ENCODE measurements around the gene UBE2E2. TPM values are rescaled to one million over a fixed set of nuclear protein-coding genes. Genes with fewer than 3 reads are reported as not detected.

The UBE2E2 gene
- total RNA-seq, 1 donor from 2014 or later = 55.8 TPM

DNA sequence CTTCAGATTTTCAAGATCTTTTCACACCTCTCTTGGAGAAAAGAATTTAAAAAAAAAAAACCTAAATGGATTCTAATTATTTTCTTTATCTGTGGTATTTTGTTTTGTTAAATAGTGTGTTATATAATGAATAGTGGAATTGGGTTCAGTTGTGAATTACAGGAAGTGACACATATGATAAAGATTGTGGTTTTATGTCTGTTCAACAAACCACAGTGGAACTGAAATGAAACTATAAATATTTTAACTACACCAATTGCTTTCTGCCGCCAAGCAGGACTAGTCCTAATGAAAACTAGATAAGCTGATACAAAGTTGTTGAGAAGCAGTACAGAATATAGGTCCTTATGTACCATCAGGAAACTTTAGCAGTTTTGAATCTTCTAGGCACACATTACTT lies 121.6 kb downstream of the UBE2E2 start:
- no peak for DNase-seq (ENCODE audit: extremely low spot score, unreplicated experiment)
- no peaks in the 10 kb centered on the region for H3K9me3 Mint-ChIP-seq
- no peaks in the 10 kb centered on the region for H3K36me3 Mint-ChIP-seq
- no peaks in the 10 kb centered on the region for H3K27me3 Mint-ChIP-seq
- H3K27ac Mint-ChIP-seq = no peak overlapping the region
- no peaks in the 10 kb centered on the region for H3K4me1 Mint-ChIP-seq (ENCODE audit: unreplicated experiment)
- H3K4me3 Mint-ChIP-seq = no peak overlapping the region
- TF ChIP-seq, protein P1, sequence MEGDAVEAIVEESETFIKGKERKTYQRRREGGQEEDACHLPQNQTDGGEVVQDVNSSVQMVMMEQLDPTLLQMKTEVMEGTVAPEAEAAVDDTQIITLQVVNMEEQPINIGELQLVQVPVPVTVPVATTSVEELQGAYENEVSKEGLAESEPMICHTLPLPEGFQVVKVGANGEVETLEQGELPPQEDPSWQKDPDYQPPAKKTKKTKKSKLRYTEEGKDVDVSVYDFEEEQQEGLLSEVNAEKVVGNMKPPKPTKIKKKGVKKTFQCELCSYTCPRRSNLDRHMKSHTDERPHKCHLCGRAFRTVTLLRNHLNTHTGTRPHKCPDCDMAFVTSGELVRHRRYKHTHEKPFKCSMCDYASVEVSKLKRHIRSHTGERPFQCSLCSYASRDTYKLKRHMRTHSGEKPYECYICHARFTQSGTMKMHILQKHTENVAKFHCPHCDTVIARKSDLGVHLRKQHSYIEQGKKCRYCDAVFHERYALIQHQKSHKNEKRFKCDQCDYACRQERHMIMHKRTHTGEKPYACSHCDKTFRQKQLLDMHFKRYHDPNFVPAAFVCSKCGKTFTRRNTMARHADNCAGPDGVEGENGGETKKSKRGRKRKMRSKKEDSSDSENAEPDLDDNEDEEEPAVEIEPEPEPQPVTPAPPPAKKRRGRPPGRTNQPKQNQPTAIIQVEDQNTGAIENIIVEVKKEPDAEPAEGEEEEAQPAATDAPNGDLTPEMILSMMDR (conservative IDR thresholded peaks at IDR 0.05) = no peak

DNA sequence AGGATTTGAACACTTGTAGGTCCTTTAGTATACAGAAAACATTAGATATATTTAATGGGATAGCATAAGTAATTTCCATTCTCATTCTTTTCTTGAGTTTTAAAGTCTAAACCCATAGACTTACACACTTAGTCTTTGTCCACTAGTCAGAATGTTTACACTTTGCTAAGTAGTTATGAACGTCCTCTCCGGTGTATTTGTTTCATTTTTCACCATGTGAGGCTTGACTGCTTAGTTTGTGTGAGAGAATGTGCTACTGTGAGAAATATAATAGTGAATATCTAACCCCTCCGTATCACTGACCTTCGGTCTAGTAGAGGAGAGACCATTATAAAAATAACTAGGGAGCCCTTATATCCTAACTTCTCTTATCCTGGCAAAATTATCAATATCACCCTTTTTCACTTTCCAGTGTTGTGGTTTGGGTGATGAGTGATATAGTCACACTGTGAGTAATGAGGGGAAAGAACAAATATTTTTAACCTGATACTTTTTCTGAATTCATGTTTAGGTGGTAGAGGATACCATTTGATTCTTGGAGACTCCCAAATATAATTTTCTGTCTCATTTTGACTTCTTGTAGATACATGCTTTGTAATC lies 122.4 kb downstream of the UBE2E2 start:
- Mint-ChIP-seq H3K4me3 (no peak overlapping the region), H3K4me1 (ENCODE audit: unreplicated experiment) (peaks cover 4% of the 10 kb centered on the region), H3K9me3 (no peaks in the 10 kb centered on the region), H3K27me3 (no peaks in the 10 kb centered on the region), H3K36me3 (no peaks in the 10 kb centered on the region), H3K27ac (no peak overlapping the region)
- DNase-seq (ENCODE audit: extremely low spot score, unreplicated experiment) = no peak
- TF ChIP-seq, protein P1 (conservative IDR thresholded peaks at IDR 0.05) = no peak

DNA sequence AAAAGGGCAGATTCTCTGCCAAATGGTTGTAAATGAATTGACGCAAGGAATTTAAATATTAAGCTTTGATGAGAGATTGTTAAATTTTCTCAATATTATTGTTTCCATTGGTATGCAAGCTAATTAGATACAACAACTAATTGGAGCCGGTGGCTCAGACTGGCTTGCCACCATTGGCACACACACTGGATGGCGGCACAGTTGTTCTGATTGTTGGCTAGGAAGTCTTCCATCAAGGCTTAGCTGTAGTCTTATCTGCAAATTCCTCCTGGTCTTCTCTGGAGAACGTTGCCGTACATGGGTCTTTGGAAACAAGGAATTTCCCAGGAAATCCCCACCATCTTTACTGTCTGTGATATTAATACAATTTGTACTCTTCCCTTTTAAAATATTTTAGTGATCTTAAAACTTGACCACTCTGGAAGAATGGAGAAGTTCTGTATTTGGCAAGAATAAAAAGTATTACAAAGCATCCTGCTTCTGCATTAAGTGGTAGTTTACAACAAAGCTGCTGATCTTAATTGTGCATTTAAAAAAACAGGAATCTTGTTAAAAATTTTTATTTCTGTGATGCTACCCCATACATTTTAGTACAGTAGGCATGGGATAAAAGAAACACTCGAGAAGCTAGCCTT lies 126.5 kb downstream of the UBE2E2 start:
- Mint-ChIP-seq H3K27me3 (no peaks in the 10 kb centered on the region), H3K4me1 (ENCODE audit: unreplicated experiment) (peaks cover 5% of the 10 kb centered on the region), H3K36me3 (no peaks in the 10 kb centered on the region), H3K4me3 (no peak overlapping the region), H3K27ac (no peak overlapping the region), H3K9me3 (no peaks in the 10 kb centered on the region)
- DNase-seq (ENCODE audit: extremely low spot score, unreplicated experiment) = no peak
- TF ChIP-seq, protein P1 (conservative IDR thresholded peaks at IDR 0.05) = no peak

- no peaks in the 10 kb centered on the region for H3K9me3 Mint-ChIP-seq
- H3K27ac Mint-ChIP-seq = no peak overlapping the region
- DNase-seq (ENCODE audit: extremely low spot score, unreplicated experiment) = no peak
- H3K36me3 Mint-ChIP-seq = no peaks in the 10 kb centered on the region
- H3K4me3 Mint-ChIP-seq = no peak overlapping the region
- TF ChIP-seq, protein P1 (conservative IDR thresholded peaks at IDR 0.05) = no peak
- peaks cover 5% of the 10 kb centered on the region for H3K4me1 Mint-ChIP-seq (ENCODE audit: unreplicated experiment)
- no peaks in the 10 kb centered on the region for H3K27me3 Mint-ChIP-seq
Measured at GRCh38 chr3:23330568-23330967, 127.4 kb downstream of the UBE2E2 start.

DNA sequence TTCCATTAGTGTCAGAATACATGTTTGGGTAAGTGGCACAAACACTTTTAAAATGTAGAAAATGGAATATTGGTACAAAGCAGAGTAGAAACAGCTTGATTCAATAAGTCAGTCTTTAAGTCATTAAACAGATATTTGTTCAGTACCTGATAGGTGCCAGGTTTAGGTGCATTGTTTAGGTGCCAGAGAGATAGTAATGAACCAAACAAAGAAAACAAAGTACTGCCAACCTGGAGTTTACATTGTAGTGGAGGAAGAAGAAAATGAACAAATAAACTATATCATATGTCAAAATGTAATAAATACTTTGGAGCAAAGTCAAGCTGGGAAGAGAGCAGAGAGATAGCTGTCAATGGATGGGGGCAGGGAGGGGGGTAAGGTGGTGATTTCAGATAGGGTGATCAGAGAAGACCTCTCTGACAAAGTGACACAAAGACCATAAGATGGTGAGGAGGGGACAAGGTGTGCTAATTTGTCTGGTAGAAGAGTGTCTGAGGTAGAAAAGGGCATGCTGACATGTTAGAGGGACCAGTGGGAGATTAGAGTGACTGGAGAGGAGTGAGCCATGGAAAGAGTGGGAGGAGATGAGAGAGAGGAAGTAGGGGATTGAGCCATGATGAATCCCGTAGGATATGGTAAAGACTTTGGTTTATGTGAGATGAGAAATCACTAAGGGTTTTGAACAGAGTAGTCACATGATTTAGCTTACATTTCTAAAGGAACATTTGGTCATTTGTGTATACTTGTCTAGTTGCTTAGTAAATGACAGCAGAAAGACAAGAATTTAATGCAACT lies 128.2 kb downstream of the UBE2E2 start:
- Mint-ChIP-seq H3K9me3 (no peaks in the 10 kb centered on the region), H3K27ac (no peak overlapping the region), H3K4me3 (no peak overlapping the region), H3K4me1 (ENCODE audit: unreplicated experiment) (peaks cover 5% of the 10 kb centered on the region), H3K27me3 (no peaks in the 10 kb centered on the region), H3K36me3 (no peaks in the 10 kb centered on the region)
- no peak for DNase-seq (ENCODE audit: extremely low spot score, unreplicated experiment)
- TF ChIP-seq, protein P1 (conservative IDR thresholded peaks at IDR 0.05) = no peak
